ENCODE results near the gene NPHP4. TPM values are rescaled to one million over a fixed set of nuclear protein-coding genes. Genes with fewer than 3 reads are reported as not detected.

NPHP4 gene
- total RNA-seq, 4 donors from 2014 or later: 6.7 to 19.9 (median 10.5) TPM

DNA sequence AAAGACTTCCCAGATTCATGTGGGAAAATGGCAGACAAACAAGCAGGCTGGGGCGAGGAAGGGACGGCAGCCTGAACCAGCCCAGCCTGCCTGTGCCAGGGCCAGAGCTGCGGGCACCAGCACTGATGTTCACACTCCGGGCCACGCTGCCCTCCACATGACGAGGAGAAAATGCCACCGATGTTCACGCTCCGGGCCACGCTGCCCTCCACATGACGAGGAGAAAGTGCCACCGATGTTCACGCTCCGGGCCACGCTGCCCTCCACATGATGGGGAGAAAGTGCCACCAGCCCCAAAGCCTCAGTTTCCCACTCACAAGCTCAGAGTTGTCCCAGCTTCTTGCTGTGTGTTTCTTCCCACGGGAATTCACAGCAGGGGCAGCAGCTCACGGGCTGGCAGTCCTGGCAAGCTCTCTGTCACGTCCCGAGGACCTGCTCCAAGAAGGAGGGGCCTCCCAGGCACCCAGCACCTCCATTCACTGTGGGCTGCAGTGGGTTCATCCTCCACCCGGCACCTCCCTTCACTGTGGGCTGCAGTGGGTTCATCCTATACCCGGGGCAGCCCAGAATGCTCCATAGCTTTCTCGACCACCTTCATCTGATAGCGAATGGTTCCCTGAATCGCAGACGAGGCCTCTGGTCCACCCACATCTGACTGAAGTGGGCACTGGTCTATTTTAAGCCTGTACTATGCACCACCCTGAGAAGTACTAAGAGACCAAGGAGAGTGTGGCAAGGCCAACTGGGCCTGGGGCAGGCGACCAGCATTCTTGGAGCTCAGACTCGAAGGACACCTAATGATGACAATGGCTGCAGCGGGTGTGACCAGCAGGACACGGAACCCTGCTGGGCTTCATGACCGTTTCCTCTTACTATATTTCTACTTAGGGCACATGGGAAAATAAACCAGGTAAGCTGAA, 108.8 kb downstream of the NPHP4 start:
- no peak for TF ChIP-seq EP300 (IDR thresholded peaks at IDR 0.05; ENCODE audit: low read depth)
- TF ChIP-seq POLR2AphosphoS5 (IDR thresholded peaks at IDR 0.05): no peak
- no peak for TF ChIP-seq POLR2A (IDR thresholded peaks at IDR 0.05)
- TF ChIP-seq, protein P1, sequence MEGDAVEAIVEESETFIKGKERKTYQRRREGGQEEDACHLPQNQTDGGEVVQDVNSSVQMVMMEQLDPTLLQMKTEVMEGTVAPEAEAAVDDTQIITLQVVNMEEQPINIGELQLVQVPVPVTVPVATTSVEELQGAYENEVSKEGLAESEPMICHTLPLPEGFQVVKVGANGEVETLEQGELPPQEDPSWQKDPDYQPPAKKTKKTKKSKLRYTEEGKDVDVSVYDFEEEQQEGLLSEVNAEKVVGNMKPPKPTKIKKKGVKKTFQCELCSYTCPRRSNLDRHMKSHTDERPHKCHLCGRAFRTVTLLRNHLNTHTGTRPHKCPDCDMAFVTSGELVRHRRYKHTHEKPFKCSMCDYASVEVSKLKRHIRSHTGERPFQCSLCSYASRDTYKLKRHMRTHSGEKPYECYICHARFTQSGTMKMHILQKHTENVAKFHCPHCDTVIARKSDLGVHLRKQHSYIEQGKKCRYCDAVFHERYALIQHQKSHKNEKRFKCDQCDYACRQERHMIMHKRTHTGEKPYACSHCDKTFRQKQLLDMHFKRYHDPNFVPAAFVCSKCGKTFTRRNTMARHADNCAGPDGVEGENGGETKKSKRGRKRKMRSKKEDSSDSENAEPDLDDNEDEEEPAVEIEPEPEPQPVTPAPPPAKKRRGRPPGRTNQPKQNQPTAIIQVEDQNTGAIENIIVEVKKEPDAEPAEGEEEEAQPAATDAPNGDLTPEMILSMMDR (IDR thresholded peaks at IDR 0.05): no peak
- Histone ChIP-seq H3K9me3 (no peaks in the 10 kb centered on the region), H3K36me3 (peaks cover 0 to 5% (median 2%) of the 10 kb centered on the region in 4 donors), H3K4me3 (no peak overlapping the region), H3K4me1 (no peaks in the 10 kb centered on the region), H3K27me3 (no peaks in the 10 kb centered on the region), H3K27ac (no peak overlapping the region)
- DNase-seq: no peak
- intact Hi-C loops (cut with DNase I; ENCODE audit: low total_unique reads): no loop called here
- 96% methylated on average over 30 of the region's 30 CpGs; no CpG with 5 or more reads in 1 of the 2 donors for WGBS, 2 donors (ENCODE audit: low coverage in 1 of 2)
- in situ Hi-C loops (cut with MboI; ENCODE audit: low pct_ligation_motif_present in 1 of 4, low pct_unique_long_range_greater_than_20kb in 1 of 4, low sequenced_read_pairs in 3 of 4): no loop called here

DNA sequence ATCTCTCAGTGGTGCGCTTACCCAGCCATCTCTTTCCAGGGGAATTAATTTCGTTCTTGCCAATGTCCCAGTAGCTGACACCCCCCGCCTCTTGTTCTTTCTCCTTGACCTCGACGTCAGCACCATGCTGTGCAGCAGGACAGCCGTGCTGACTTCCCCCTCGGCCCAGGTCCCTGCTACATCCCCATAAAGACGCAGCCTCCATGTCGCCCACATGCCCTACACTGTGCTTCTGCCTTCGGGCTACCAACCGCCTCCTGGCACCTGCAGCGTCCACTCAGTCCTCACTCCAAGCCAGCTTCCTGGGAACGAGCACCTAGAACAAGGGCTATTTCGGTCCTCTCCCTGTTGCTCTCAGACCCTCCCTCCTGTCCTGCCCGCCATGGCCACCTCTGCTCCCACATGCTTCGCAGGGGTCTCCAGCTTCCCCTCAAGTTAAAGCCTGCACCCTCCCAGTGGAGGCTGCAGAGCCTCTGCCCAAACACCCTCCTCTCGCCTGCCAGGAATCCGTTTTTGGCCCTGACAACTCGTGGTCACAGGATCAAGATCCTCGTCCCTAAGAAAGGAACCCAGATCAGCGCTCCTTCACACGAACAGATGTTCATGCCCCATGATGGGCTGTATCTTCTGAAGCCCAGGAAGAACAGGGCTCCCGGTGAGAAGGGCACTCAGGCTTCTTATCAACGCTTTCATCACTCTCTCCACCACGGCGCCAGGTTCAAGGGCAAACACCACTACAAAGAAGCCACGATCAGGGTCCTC, 109.7 kb downstream of the NPHP4 start:
- Histone ChIP-seq H3K4me1 (no peaks in the 10 kb centered on the region), H3K9me3 (no peaks in the 10 kb centered on the region), H3K36me3 (peaks cover 0 to 5% (median 2%) of the 10 kb centered on the region in 4 donors), H3K4me3 (no peak overlapping the region), H3K27ac (no peak overlapping the region), H3K27me3 (no peaks in the 10 kb centered on the region)
- no peak for DNase-seq
- in situ Hi-C loops (cut with MboI; ENCODE audit: low pct_ligation_motif_present in 1 of 4, low pct_unique_long_range_greater_than_20kb in 1 of 4, low sequenced_read_pairs in 3 of 4): no loop called here
- TF ChIP-seq POLR2A (IDR thresholded peaks at IDR 0.05) (no peak), EP300 (IDR thresholded peaks at IDR 0.05; ENCODE audit: low read depth) (no peak), POLR2AphosphoS5 (IDR thresholded peaks at IDR 0.05) (no peak)
- TF ChIP-seq, protein P1 (IDR thresholded peaks at IDR 0.05): no peak
- intact Hi-C loops (cut with DNase I; ENCODE audit: low total_unique reads): no loop called here
- 93 to 94% methylated on average over 3 to 27 of the region's 27 CpGs for WGBS, 2 donors (ENCODE audit: low coverage in 1 of 2)

DNA sequence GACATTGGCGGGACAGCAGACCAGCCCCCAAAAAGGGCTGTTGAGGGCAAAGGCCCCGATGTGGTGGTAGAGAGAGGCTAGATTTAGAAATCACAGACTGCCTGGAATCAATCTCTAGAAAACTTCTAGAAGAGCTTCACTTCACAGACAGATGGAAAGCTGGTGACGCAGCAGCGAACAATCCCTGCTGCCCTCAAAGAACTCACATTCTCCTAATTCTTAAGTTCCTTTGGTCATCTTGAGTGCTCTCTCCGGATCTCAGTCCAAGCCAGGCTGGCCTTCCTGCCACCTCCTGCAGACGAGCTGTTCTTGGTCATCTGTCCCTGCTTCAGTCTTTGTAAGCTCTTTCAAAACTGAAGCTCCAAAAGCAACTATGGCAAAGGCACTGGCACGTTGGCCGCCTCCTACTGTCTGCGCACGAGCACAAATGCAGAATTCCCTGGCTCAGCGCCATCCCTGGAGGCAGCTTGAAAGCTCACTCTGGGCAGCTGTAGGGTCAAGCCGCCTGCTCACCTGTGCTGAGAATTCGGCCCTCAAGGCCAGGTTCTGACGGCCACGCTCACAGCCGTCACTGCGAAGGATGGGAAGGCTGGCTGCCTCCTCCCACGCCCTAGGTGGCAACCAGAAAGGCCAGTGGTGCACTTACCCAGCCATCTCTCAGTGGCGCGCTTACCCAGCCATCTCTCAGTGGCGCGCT, 110.6 kb downstream of the NPHP4 start:
- H3K27me3 ChIP-seq: no peaks in the 10 kb centered on the region
- intact Hi-C loops (cut with DNase I; ENCODE audit: low total_unique reads): no loop called here
- no peak overlapping the region for H3K4me3 ChIP-seq
- TF ChIP-seq EP300 (IDR thresholded peaks at IDR 0.05; ENCODE audit: low read depth): no peak
- TF ChIP-seq, protein P1 (IDR thresholded peaks at IDR 0.05): no peak
- TF ChIP-seq POLR2AphosphoS5 (IDR thresholded peaks at IDR 0.05): no peak
- TF ChIP-seq POLR2A (IDR thresholded peaks at IDR 0.05): no peak
- no peak for DNase-seq
- in situ Hi-C loops (cut with MboI; ENCODE audit: low pct_ligation_motif_present in 1 of 4, low pct_unique_long_range_greater_than_20kb in 1 of 4, low sequenced_read_pairs in 3 of 4): no loop called here
- no peak overlapping the region for H3K27ac ChIP-seq
- H3K36me3 ChIP-seq: peaks cover 0 to 5% (median 2%) of the 10 kb centered on the region in 4 donors
- WGBS, 2 donors (ENCODE audit: low coverage in 1 of 2): 96% methylated on average over 22 of the region's 22 CpGs; no CpG with 5 or more reads in 1 of the 2 donors
- no peaks in the 10 kb centered on the region for H3K9me3 ChIP-seq
- H3K4me1 ChIP-seq: no peaks in the 10 kb centered on the region

Data from transverse colon (tissue), 4 donors.